ENCODE measurements around the gene TMEM255B. TPM values are rescaled to one million over a fixed set of nuclear protein-coding genes. Genes with fewer than 3 reads are reported as not detected.

The TMEM255B gene
- total RNA-seq, 1 donor from 2014 or later = 0.26 TPM

GRCh38 chr13:113857531-113858195 lies 98.6 kb downstream of the TMEM255B start:
- Mint-ChIP-seq H3K36me3 (peaks cover 6% of the 10 kb centered on the region), H3K9me3 (peaks cover 3% of the 10 kb centered on the region), H3K27me3 (ENCODE audit: insufficient read depth, low read depth) (peaks cover 22% of the 10 kb centered on the region), H3K27ac (peak overlapping the region; percentile 27), H3K4me1 (peaks cover 75% of the 10 kb centered on the region), H3K4me3 (no peak overlapping the region)
- Histone ChIP-seq H3F3A (ENCODE audit: low read depth) (peaks cover 59% of the 10 kb centered on the region), H3K4me2 (peak overlapping the region; percentile 21), H3K9ac (no peak overlapping the region), H3K36me3 (no peaks in the 10 kb centered on the region), H3K27ac (peak overlapping the region; percentile 88), H3K9me3 (ENCODE audit: low read depth) (no peaks in the 10 kb centered on the region), H3K4me1 (peaks cover 51% of the 10 kb centered on the region), H2AFZ (replicated peaks) (no peak overlapping the region), H3K4me3 (no peak overlapping the region), H3K27me3 (peaks cover 5% of the 10 kb centered on the region), H3K79me2 (ENCODE audit: low read depth) (peaks cover 35% of the 10 kb centered on the region), H4K20me1 (ENCODE audit: low read depth) (peaks cover 16% of the 10 kb centered on the region)
- DNase-seq (ENCODE audit: low spot score) = peak; percentile 59
- no peak for TF ChIP-seq EZH2phosphoT487 (IDR thresholded peaks at IDR 0.05)
- no peak for TF ChIP-seq CTCF (IDR thresholded peaks at IDR 0.05)
- TF ChIP-seq EZH2 (IDR thresholded peaks at IDR 0.05) = no peak

- no peaks in the 10 kb centered on the region for H3K9me3 ChIP-seq (ENCODE audit: low read depth)
- peaks cover 35% of the 10 kb centered on the region for H3K79me2 ChIP-seq (ENCODE audit: low read depth)
- H3K4me3 ChIP-seq = no peak overlapping the region
- peaks cover 3% of the 10 kb centered on the region for H3K9me3 Mint-ChIP-seq
- peak overlapping the region; percentile 81 for H3K27ac Mint-ChIP-seq
- TF ChIP-seq EZH2 (IDR thresholded peaks at IDR 0.05) (no peak), CTCF (IDR thresholded peaks at IDR 0.05) (no peak), EZH2phosphoT487 (IDR thresholded peaks at IDR 0.05) (no peak)
- peaks cover 63% of the 10 kb centered on the region for H3K4me1 Mint-ChIP-seq
- H3K27ac ChIP-seq = peak overlapping the region; percentile 79
- no peak for DNase-seq (ENCODE audit: low spot score)
- no peak overlapping the region for H2AFZ ChIP-seq (replicated peaks)
- H3F3A ChIP-seq (ENCODE audit: low read depth) = peaks cover 74% of the 10 kb centered on the region
- peaks cover 21% of the 10 kb centered on the region for H3K27me3 ChIP-seq
- peaks cover 6% of the 10 kb centered on the region for H3K36me3 Mint-ChIP-seq
- peaks cover 9% of the 10 kb centered on the region for H4K20me1 ChIP-seq (ENCODE audit: low read depth)
- peaks cover 27% of the 10 kb centered on the region for H3K27me3 Mint-ChIP-seq (ENCODE audit: insufficient read depth, low read depth)
- H3K4me1 ChIP-seq = peaks cover 60% of the 10 kb centered on the region
- H3K4me2 ChIP-seq = peak overlapping the region; percentile 62
- no peak overlapping the region for H3K9ac ChIP-seq
- no peaks in the 10 kb centered on the region for H3K36me3 ChIP-seq
- peak overlapping the region; percentile 42 for H3K4me3 Mint-ChIP-seq
These were observed 100.5 kb downstream of the TMEM255B start for GRCh38 chr13:113859311-113860050.

GRCh38 chr13:113860051-113860664 lies 101.1 kb downstream of the TMEM255B start:
- no peak for DNase-seq (ENCODE audit: low spot score)
- Histone ChIP-seq H3K9me3 (ENCODE audit: low read depth) (no peaks in the 10 kb centered on the region), H2AFZ (replicated peaks) (no peak overlapping the region), H3K4me1 (peaks cover 62% of the 10 kb centered on the region), H3K4me2 (peak overlapping the region; percentile 62), H3K27ac (peak overlapping the region; percentile 79), H3F3A (ENCODE audit: low read depth) (peaks cover 77% of the 10 kb centered on the region), H3K27me3 (peaks cover 28% of the 10 kb centered on the region), H4K20me1 (ENCODE audit: low read depth) (peaks cover 9% of the 10 kb centered on the region), H3K9ac (no peak overlapping the region), H3K4me3 (no peak overlapping the region), H3K79me2 (ENCODE audit: low read depth) (peaks cover 35% of the 10 kb centered on the region), H3K36me3 (no peaks in the 10 kb centered on the region)
- Mint-ChIP-seq H3K27me3 (ENCODE audit: insufficient read depth, low read depth) (peaks cover 32% of the 10 kb centered on the region), H3K9me3 (peaks cover 5% of the 10 kb centered on the region), H3K27ac (peak overlapping the region; percentile 81), H3K4me3 (peak overlapping the region; percentile 67), H3K4me1 (peaks cover 64% of the 10 kb centered on the region), H3K36me3 (peaks cover 8% of the 10 kb centered on the region)
- TF ChIP-seq EZH2phosphoT487 (IDR thresholded peaks at IDR 0.05) = no peak
- TF ChIP-seq EZH2 (IDR thresholded peaks at IDR 0.05) = no peak
- no peak for TF ChIP-seq CTCF (IDR thresholded peaks at IDR 0.05)

Measured in neural progenitor cell (in vitro differentiated cells).